Natural killer cell (primary cell): ENCODE measurements around the gene IDE. TPM values are rescaled to one million over a fixed set of nuclear protein-coding genes. Genes with fewer than 3 reads are reported as not detected.

ENCODE experiments used
- ATAC-seq, 3 donors: fragments of 150-1000 bp in 2 of 3; fragments of 200-7000 bp in 1 of 3; cut with Tn5 transposase; 1 replicate in 1 of 3; 2 replicates in 2 of 3; pipeline ENCODE4 v1.10.0; 2021; ENCODE audit warnings: mild to moderate bottlenecking in 2 of 3, moderate library complexity in 2 of 3
- DNase-seq, 2 donors: peaks; one replicate each; pipeline versions ENCODE4 v3.0.0 to v3.0.0-alpha.2; 2013 to 2021; ENCODE audit warnings: mixed read lengths in 1 of 2
- H3K27ac ChIP-seq: one replicate; pipeline ENCODE4 v1.5.1; 2013; ENCODE audit warnings: mild to moderate bottlenecking, low read length
- H3K27me3 ChIP-seq: one replicate; pipeline ENCODE4 v1.6.1; 2013; ENCODE audit warnings: low read length; ENCODE audit not compliant: control insufficient read depth, insufficient read depth
- H3K36me3 ChIP-seq: one replicate; pipeline ENCODE4 v1.6.1; 2013; ENCODE audit warnings: low read length; ENCODE audit not compliant: control insufficient read depth, insufficient read depth
- H3K4me1 ChIP-seq: one replicate; pipeline ENCODE4 v1.6.1; 2013; ENCODE audit warnings: low read length; ENCODE audit not compliant: control insufficient read depth, insufficient read depth
- H3K4me3 ChIP-seq: one replicate; pipeline ENCODE4 v1.5.1; 2013; ENCODE audit warnings: low read length
- H3K9me3 ChIP-seq: one replicate; pipeline ENCODE4 v1.6.1; 2013; ENCODE audit warnings: low read length; ENCODE audit not compliant: control insufficient read depth, insufficient read depth
- H3K27ac Mint-ChIP-seq, 2 donors: one replicate each; pipeline ENCODE4 v1.8.0; 2022; ENCODE audit warnings: mild to moderate bottlenecking in 2 of 2, mixed read lengths in 2 of 2, moderate library complexity in 1 of 2
- H3K27me3 Mint-ChIP-seq, 2 donors: one replicate each; pipeline ENCODE4 v1.8.0; 2022; ENCODE audit warnings: low read depth in 2 of 2, mixed read lengths in 2 of 2
- H3K36me3 Mint-ChIP-seq: one replicate; pipeline ENCODE4 v1.8.0; 2022; ENCODE audit warnings: mixed read lengths
- H3K4me1 Mint-ChIP-seq, 2 donors: one replicate each; pipeline ENCODE4 v1.8.0; 2022; ENCODE audit warnings: mixed read lengths in 2 of 2
- H3K4me3 Mint-ChIP-seq: one replicate; pipeline ENCODE4 v1.8.0; 2022; ENCODE audit warnings: mild to moderate bottlenecking, moderate library complexity, mixed read lengths
- H3K9me3 Mint-ChIP-seq, 2 donors: one replicate each; pipeline ENCODE4 v1.8.0; 2022; ENCODE audit warnings: mixed read lengths in 2 of 2
- WGBS: methylation state at CpG from one replicate; pipeline ENCODE4 v1.1.7; 2013; ENCODE audit warnings: missing lambda C conversion rate; ENCODE audit not compliant: insufficient coverage; 5-methylcytosine and 5-hydroxymethylcytosine counted together
- intact Hi-C: fragments of 100-400 bp; cut with micrococcal nuclease; formaldehyde crosslinking; loops from one replicate; pipeline ENCODE4 v1.14.2; 2022
- total RNA-seq, 4 donors: library from RNA; stranded (reverse); fragments of 120-200 nt in 1 of 4; gene quantifications; one replicate each; pipeline versions ENCODE4 v1.2.3 to v1.2.4, GENCODE V29; 2013 to 2022
- TF ChIP-seq, protein P1 (sequence below): fragments of 200-600 bp; IDR thresholded peaks from one replicate; pipeline ENCODE4 v1.8.0; 2022; ENCODE audit warnings: antibody characterized with exemption

IDE gene
- total RNA-seq, 3 donors from 2014 or later (not counting 1 experiment from before 2014, with no cell fraction given) = 18.2 to 23.5 (median 21.8) TPM

DNA sequence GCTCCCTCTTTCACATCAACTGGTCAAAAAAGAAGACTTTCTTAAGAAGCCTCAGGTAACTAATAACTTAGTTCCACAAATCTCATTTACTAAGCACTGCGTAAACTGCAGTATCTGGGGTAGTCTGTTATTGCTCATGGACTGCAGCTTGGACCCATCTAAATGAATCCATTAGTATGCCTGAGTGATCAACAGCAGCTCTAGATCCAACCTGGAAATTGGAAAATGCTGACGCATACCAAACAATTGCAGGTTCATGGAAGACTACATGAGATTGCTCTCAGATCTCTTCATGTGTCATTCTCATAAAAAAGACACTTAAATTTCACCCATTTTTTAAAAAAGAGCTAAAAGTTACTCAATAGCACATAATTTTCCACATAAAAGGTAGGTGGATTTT, 121.6 kb downstream of the IDE start:
- Mint-ChIP-seq H3K27ac (no peak overlapping the region), H3K4me3 (no peak overlapping the region), H3K36me3 (no peaks in the 10 kb centered on the region), H3K4me1 (no peaks in the 10 kb centered on the region), H3K9me3 (no peaks in the 10 kb centered on the region), H3K27me3 (no peaks in the 10 kb centered on the region)
- Histone ChIP-seq H3K4me3 (no peak overlapping the region), H3K36me3 (peaks cover 27% of the 10 kb centered on the region), H3K4me1 (no peaks in the 10 kb centered on the region), H3K27ac (no peak overlapping the region), H3K9me3 (no peaks in the 10 kb centered on the region), H3K27me3 (no peaks in the 10 kb centered on the region)
- WGBS = 100% methylated on average over 2 of the region's 2 CpGs
- TF ChIP-seq, protein P1, sequence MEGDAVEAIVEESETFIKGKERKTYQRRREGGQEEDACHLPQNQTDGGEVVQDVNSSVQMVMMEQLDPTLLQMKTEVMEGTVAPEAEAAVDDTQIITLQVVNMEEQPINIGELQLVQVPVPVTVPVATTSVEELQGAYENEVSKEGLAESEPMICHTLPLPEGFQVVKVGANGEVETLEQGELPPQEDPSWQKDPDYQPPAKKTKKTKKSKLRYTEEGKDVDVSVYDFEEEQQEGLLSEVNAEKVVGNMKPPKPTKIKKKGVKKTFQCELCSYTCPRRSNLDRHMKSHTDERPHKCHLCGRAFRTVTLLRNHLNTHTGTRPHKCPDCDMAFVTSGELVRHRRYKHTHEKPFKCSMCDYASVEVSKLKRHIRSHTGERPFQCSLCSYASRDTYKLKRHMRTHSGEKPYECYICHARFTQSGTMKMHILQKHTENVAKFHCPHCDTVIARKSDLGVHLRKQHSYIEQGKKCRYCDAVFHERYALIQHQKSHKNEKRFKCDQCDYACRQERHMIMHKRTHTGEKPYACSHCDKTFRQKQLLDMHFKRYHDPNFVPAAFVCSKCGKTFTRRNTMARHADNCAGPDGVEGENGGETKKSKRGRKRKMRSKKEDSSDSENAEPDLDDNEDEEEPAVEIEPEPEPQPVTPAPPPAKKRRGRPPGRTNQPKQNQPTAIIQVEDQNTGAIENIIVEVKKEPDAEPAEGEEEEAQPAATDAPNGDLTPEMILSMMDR = no peak
- intact Hi-C loops = no loop called here
- ATAC-seq = no peak
- DNase-seq = no peak

DNA sequence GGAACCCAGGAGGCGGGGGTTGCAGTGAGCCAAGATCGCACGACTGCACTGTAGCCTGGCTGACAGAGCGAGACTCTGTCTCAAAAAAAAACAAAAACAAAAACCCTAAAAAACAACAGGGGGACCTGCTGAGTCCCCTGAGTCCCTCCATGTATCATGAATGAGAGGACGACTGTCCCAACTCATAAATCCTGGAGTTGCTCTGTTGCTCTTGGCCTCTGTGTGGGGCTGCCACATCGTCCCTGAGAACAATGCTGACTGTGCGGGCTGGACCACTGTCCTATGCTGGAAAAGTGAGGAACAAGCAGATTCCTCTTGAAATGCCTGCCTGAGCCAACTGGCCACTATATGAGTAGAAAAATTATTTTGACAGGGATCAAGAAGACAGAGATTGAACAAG, 122.5 kb downstream of the IDE start:
- Histone ChIP-seq H3K4me3 (no peak overlapping the region), H3K36me3 (peaks cover 27% of the 10 kb centered on the region), H3K27me3 (no peaks in the 10 kb centered on the region), H3K27ac (no peak overlapping the region), H3K4me1 (no peaks in the 10 kb centered on the region), H3K9me3 (no peaks in the 10 kb centered on the region)
- intact Hi-C loops = no loop called here
- no peaks in the 10 kb centered on the region for H3K4me1 Mint-ChIP-seq
- no peaks in the 10 kb centered on the region for H3K27me3 Mint-ChIP-seq
- H3K9me3 Mint-ChIP-seq = no peaks in the 10 kb centered on the region
- WGBS = 96% methylated on average over 7 of the region's 7 CpGs
- no peak overlapping the region for H3K4me3 Mint-ChIP-seq
- ATAC-seq (no peak), DNase-seq (no peak)
- H3K36me3 Mint-ChIP-seq = no peaks in the 10 kb centered on the region
- H3K27ac Mint-ChIP-seq = no peak overlapping the region
- TF ChIP-seq, protein P1 = no peak

DNA sequence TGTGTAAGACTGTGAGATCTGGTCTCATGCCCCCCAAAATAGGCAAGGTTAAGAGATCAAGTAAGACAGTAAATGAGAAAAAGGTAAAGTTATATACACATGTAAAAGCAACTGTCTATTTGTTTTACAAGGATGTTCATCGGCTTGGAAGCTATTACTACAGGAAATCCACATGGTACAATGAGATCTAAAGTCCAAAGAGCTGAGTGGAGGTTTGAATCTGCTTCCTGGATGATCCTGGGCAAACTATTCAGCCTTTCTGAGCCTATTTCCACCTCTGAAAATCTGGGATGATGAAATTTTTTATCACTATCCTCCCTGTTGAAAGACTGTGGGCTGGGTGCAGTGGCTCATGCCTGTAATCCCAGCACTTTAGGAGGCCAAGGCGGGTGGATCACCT, 123.0 kb downstream of the IDE start:
- no peaks in the 10 kb centered on the region for H3K36me3 Mint-ChIP-seq
- Histone ChIP-seq H3K36me3 (peaks cover 23% of the 10 kb centered on the region), H3K27ac (no peak overlapping the region), H3K4me3 (no peak overlapping the region), H3K9me3 (no peaks in the 10 kb centered on the region), H3K27me3 (no peaks in the 10 kb centered on the region), H3K4me1 (no peaks in the 10 kb centered on the region)
- 92% methylated on average over 2 of the region's 2 CpGs for WGBS
- no peak overlapping the region for H3K27ac Mint-ChIP-seq
- intact Hi-C loops = no loop called here
- DNase-seq = no peak
- H3K27me3 Mint-ChIP-seq = no peaks in the 10 kb centered on the region
- H3K9me3 Mint-ChIP-seq = no peaks in the 10 kb centered on the region
- ATAC-seq = no peak
- no peaks in the 10 kb centered on the region for H3K4me1 Mint-ChIP-seq
- no peak overlapping the region for H3K4me3 Mint-ChIP-seq
- TF ChIP-seq, protein P1 = no peak

DNA sequence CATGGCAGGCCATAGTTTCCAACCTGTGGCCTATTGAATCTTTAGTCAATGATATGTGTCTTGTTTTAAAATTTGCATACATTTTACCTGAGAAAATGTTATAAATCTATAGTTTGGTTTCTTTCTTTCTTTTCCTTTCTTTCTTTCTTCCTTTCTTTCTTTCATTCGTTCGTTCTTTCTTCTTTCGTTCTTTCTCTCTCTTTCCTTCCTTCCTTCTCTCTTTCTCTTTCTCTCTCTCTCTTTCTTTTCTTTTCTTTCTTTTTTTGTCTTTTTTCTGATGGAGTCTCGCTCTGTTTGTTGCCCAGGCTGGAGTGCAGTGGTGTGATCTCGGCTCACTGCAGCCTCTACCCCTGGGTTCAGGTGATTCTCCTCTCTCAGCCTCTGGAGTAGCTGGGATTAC, 133.3 kb downstream of the IDE start:
- no peak for ATAC-seq
- Histone ChIP-seq H3K36me3 (no peaks in the 10 kb centered on the region), H3K4me1 (no peaks in the 10 kb centered on the region), H3K27ac (no peak overlapping the region), H3K4me3 (no peak overlapping the region), H3K9me3 (no peaks in the 10 kb centered on the region), H3K27me3 (no peaks in the 10 kb centered on the region)
- Mint-ChIP-seq H3K4me1 (no peaks in the 10 kb centered on the region), H3K27me3 (no peaks in the 10 kb centered on the region), H3K9me3 (no peaks in the 10 kb centered on the region), H3K27ac (no peak overlapping the region), H3K4me3 (no peak overlapping the region), H3K36me3 (no peaks in the 10 kb centered on the region)
- no peak for DNase-seq
- WGBS = 91% methylated on average over 5 of the region's 5 CpGs
- intact Hi-C loops = no loop called here
- TF ChIP-seq, protein P1 = no peak
